HL-60 (cell line): ENCODE measurements around the gene APBA2.

Experiments used
- DNase-seq, 2 experiments: peaks; one replicate each; pipeline ENCODE4 v3.0.0-alpha.2; 2010 to 2020; ENCODE audit warnings: low read depth in 1 of 2, low spot score in 1 of 2
- H3K27ac ChIP-seq: fragments of 250-450 bp; sonication (Bioruptor Pico); replicated peaks from 2 replicates; pipeline ENCODE4 v1.5.1; 2020; ENCODE audit warnings: mild to moderate bottlenecking, moderate library complexity
- H3K27me3 ChIP-seq: fragments of 250-450 bp; sonication (Bioruptor Pico); 2 replicates; pipeline ENCODE4 v1.5.1; 2021; ENCODE audit warnings: mild to moderate bottlenecking, moderate library complexity; ENCODE audit not compliant: insufficient read depth, poor library complexity, severe bottlenecking
- H3K4me3 ChIP-seq: replicated peaks from 2 replicates; pipeline ENCODE4 v1.5.1; 2011; ENCODE audit warnings: mild to moderate bottlenecking, control low read depth, low read length; ENCODE audit not compliant: insufficient read depth
- CTCF ChIP-seq: IDR thresholded peaks from one replicate; pipeline ENCODE4 v1.5.1; 2011; ENCODE audit warnings: low read length, control low read depth, inconsistent platforms; ENCODE audit not compliant: insufficient read depth
- GABPA ChIP-seq: IDR thresholded peaks from 2 replicates; pipeline ENCODE4 v1.6.1; 2012; ENCODE audit warnings: low read depth
- POLR2AphosphoS5 ChIP-seq: IDR thresholded peaks from 2 replicates; pipeline ENCODE4 v1.6.1; 2012; ENCODE audit warnings: low read depth
- REST ChIP-seq: IDR thresholded peaks from 2 replicates; pipeline ENCODE4 v1.6.1; 2012; ENCODE audit warnings: low read depth; ENCODE audit not compliant: insufficient replicate concordance
- SPI1 ChIP-seq: IDR thresholded peaks from 2 replicates; pipeline ENCODE4 v1.6.1; 2012; ENCODE audit warnings: low read depth, mild to moderate bottlenecking, borderline replicate concordance

The APBA2 gene

GRCh38 chr15:28903555-28903954, 17.8 kb downstream of the APBA2 start:
- H3K27me3 ChIP-seq: no peaks in the 10 kb centered on the region
- H3K27ac ChIP-seq: no peak overlapping the region
- H3K4me3 ChIP-seq: no peak overlapping the region
- TF ChIP-seq REST (no peak), GABPA (no peak), SPI1 (no peak), POLR2AphosphoS5 (no peak), CTCF (no peak)
- DNase-seq: no peak

GRCh38 chr15:28904003-28904402, 18.2 kb downstream of the APBA2 start:
- DNase-seq: no peak
- H3K4me3 ChIP-seq: no peak overlapping the region
- TF ChIP-seq GABPA (no peak), REST (no peak), SPI1 (no peak), CTCF (no peak), POLR2AphosphoS5 (no peak)
- H3K27me3 ChIP-seq: no peaks in the 10 kb centered on the region
- H3K27ac ChIP-seq: no peak overlapping the region

- Histone ChIP-seq H3K27me3 (no peaks in the 10 kb centered on the region), H3K27ac (no peak overlapping the region), H3K4me3 (no peak overlapping the region)
- no peak for TF ChIP-seq SPI1
- TF ChIP-seq POLR2AphosphoS5: no peak
- TF ChIP-seq GABPA: no peak
- no peak for TF ChIP-seq CTCF
- no peak for TF ChIP-seq REST
- DNase-seq: no peak
Measured at GRCh38 chr15:28904541-28905315, 19.0 kb downstream of the APBA2 start.
